Measurements from ENCODE around the gene FHIP2A. TPM values are rescaled to one million over a fixed set of nuclear protein-coding genes. Genes with fewer than 3 reads are reported as not detected.
"Not testable (repeated sequence)": the region's sequence is repeated elsewhere in the genome, so short reads cannot be mapped to it uniquely, and the experiment has no call there.

Gene FHIP2A
- total RNA-seq, 1 donor from 2014 or later, result 59.3 TPM

- H3K4me1 Mint-ChIP-seq (ENCODE audit: unreplicated experiment), result peaks cover 50% of the 10 kb centered on the region
- H3K4me3 Mint-ChIP-seq (ENCODE audit: unreplicated experiment), result peak overlapping the region; percentile 59
- H3K36me3 Mint-ChIP-seq (ENCODE audit: unreplicated experiment), result peaks cover 69% of the 10 kb centered on the region
- TF ChIP-seq CTCF (IDR thresholded peaks at IDR 0.05), result no peak
- no peaks in the 10 kb centered on the region for H3K27me3 Mint-ChIP-seq (ENCODE audit: unreplicated experiment)
- DNase-seq (ENCODE audit: extremely low spot score, unreplicated experiment), result no peak
- H3K27ac Mint-ChIP-seq (ENCODE audit: unreplicated experiment), result peak overlapping the region; percentile 94
- H3K9me3 Mint-ChIP-seq (ENCODE audit: unreplicated experiment), result no peaks in the 10 kb centered on the region
These were observed 35.1 kb downstream of the FHIP2A start for GRCh38 chr10:114856544-114857287.

- H3K9me3 Mint-ChIP-seq (ENCODE audit: unreplicated experiment); H3K27me3 Mint-ChIP-seq (ENCODE audit: unreplicated experiment); DNase-seq (ENCODE audit: extremely low spot score, unreplicated experiment): not testable (repeated sequence)
- peak overlapping the region; percentile 94 for H3K27ac Mint-ChIP-seq (ENCODE audit: unreplicated experiment)
- peaks cover 50% of the 10 kb centered on the region for H3K4me1 Mint-ChIP-seq (ENCODE audit: unreplicated experiment)
- peak overlapping the region; percentile 59 for H3K4me3 Mint-ChIP-seq (ENCODE audit: unreplicated experiment)
- H3K36me3 Mint-ChIP-seq (ENCODE audit: unreplicated experiment), result peaks cover 65% of the 10 kb centered on the region
These were observed 35.6 kb downstream of the FHIP2A start for GRCh38 chr10:114857288-114857565.

DNA sequence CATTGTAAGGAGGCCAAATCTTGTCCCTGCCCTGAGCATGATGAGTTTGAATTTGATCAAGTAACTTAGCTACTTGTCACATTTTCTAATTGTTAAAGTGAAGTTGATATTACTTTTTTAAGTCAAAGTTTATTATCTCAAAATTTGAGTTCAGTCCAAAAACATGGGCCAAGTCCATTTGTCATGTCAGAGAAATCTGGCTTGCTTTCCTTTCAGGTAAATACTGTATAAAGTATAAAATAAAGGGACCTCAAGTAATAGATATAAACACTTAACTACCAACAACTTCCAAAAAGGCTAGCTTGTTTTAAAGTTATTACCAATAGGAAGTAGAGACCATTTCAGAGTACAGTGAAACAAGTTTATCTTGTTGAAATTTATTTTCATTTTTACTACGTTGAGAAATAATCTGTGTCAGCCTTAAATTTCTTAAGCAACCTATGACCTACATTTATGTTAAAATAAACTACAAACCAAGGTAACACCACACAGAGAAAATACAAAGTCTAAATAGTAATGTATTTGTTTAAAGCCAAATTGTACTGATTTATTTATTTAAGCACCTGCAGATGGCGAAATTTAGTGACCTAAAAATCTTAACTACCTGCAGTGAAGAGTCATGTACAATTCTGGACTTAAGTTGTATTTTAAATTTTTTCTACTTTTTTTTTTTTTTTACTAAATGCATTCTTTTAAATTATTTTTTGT, 36.5 kb downstream of the FHIP2A start:
- Mint-ChIP-seq H3K27me3 (ENCODE audit: unreplicated experiment) (no peaks in the 10 kb centered on the region), H3K36me3 (ENCODE audit: unreplicated experiment) (peaks cover 64% of the 10 kb centered on the region), H3K27ac (ENCODE audit: unreplicated experiment) (peak overlapping the region; percentile 94), H3K4me1 (ENCODE audit: unreplicated experiment) (peaks cover 50% of the 10 kb centered on the region), H3K4me3 (ENCODE audit: unreplicated experiment) (peak overlapping the region; percentile 59), H3K9me3 (ENCODE audit: unreplicated experiment) (no peaks in the 10 kb centered on the region)
- no peak for TF ChIP-seq CTCF (IDR thresholded peaks at IDR 0.05)
- no peak for DNase-seq (ENCODE audit: extremely low spot score, unreplicated experiment)

DNA sequence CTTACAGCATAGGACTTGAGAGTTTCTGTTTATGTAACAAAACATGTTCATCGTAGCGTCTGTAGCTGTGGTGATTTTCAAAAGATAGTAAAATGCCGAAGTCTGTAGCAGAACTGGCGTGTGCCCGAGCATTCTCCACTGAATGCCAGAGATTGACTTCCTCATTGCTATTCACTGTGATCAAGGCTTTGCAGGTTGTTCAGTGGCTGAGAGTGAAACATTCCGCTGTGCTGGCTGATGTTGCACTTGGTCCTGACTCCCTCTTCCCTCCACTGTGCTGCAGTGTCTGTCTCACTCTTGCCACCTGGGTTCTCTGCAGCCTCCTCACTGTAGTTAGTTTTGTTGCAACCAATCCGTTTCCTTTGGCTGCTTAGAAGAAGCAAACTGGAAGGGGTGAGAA, 37.6 kb downstream of the FHIP2A start:
- H3K27me3 Mint-ChIP-seq (ENCODE audit: unreplicated experiment), result no peaks in the 10 kb centered on the region
- H3K36me3 Mint-ChIP-seq (ENCODE audit: unreplicated experiment), result peaks cover 63% of the 10 kb centered on the region
- H3K27ac Mint-ChIP-seq (ENCODE audit: unreplicated experiment), result peak overlapping the region; percentile 48
- TF ChIP-seq CTCF (IDR thresholded peaks at IDR 0.05), result no peak
- DNase-seq (ENCODE audit: extremely low spot score, unreplicated experiment), result no peak
- H3K4me1 Mint-ChIP-seq (ENCODE audit: unreplicated experiment), result peaks cover 55% of the 10 kb centered on the region
- H3K4me3 Mint-ChIP-seq (ENCODE audit: unreplicated experiment), result no peak overlapping the region
- H3K9me3 Mint-ChIP-seq (ENCODE audit: unreplicated experiment), result no peaks in the 10 kb centered on the region

GRCh38 chr10:114862456-114862855, 40.9 kb downstream of the FHIP2A start:
- H3K4me1 Mint-ChIP-seq (ENCODE audit: unreplicated experiment), result peaks cover 50% of the 10 kb centered on the region
- TF ChIP-seq CTCF (IDR thresholded peaks at IDR 0.05), result no peak
- peaks cover 55% of the 10 kb centered on the region for H3K36me3 Mint-ChIP-seq (ENCODE audit: unreplicated experiment)
- DNase-seq (ENCODE audit: extremely low spot score, unreplicated experiment), result no peak
- no peaks in the 10 kb centered on the region for H3K27me3 Mint-ChIP-seq (ENCODE audit: unreplicated experiment)
- H3K4me3 Mint-ChIP-seq (ENCODE audit: unreplicated experiment), result no peak overlapping the region
- no peaks in the 10 kb centered on the region for H3K9me3 Mint-ChIP-seq (ENCODE audit: unreplicated experiment)
- peak overlapping the region; percentile 23 for H3K27ac Mint-ChIP-seq (ENCODE audit: unreplicated experiment)
